ENCODE data around the gene ZBED3. TPM values are rescaled to one million over a fixed set of nuclear protein-coding genes. Genes with fewer than 3 reads are reported as not detected.

Gene ZBED3
- total and polyA plus RNA-seq, 2 of the 8 experiments (the other 6 are each of a cell fraction or from before 2014, with no cell fraction given): 7.9 to 9.4 TPM

GRCh38 chr5:77066184-77066583 is 20.9 kb downstream of the ZBED3 start (continued):
- TF ChIP-seq ATF3 (IDR thresholded peaks at IDR 0.05; ENCODE audit: insufficient read depth, low read depth, low read length): no peak
